Measurements from ENCODE around the gene SYT2. TPM values are rescaled to one million over a fixed set of nuclear protein-coding genes. Genes with fewer than 3 reads are reported as not detected.

The SYT2 gene
- total RNA-seq, 1 donor from 2014 or later = 0.07 TPM

DNA sequence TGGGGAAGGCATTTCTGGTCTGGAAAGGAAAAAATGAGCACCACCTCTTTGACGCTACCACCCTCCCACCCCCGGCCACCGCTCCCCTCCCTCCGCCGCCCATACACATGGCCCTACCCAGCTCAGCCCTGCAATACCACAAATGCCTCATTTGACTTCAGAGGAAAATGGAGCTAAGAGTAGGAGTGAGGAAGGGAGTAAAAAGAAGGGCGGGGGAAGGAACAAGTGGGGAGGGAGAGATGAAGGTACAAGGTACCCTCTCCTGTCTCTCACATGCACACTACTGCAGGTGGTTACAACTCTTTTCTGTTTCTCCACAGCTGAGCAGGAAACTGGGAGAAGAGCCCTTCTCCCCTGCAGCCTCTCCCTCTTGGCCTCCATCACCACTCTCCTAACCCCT is 7.1 kb downstream of the SYT2 start:
- Mint-ChIP-seq H3K4me1 (ENCODE audit: low read depth) (no peaks in the 10 kb centered on the region), H3K27me3 (ENCODE audit: low read depth) (peaks cover 74% of the 10 kb centered on the region), H3K27ac (ENCODE audit: unreplicated experiment) (no peak overlapping the region), H3K4me3 (ENCODE audit: unreplicated experiment) (no peak overlapping the region), H3K9me3 (ENCODE audit: low read depth) (no peaks in the 10 kb centered on the region), H3K36me3 (ENCODE audit: low read depth) (no peaks in the 10 kb centered on the region)
- no peak for DNase-seq (ENCODE audit: low spot score)
- no peak for TF ChIP-seq CTCF (IDR thresholded peaks at IDR 0.05)

- Mint-ChIP-seq H3K9me3 (ENCODE audit: low read depth) (no peaks in the 10 kb centered on the region), H3K27me3 (ENCODE audit: low read depth) (peaks cover 73% of the 10 kb centered on the region), H3K27ac (ENCODE audit: unreplicated experiment) (no peak overlapping the region)
These were observed 8.2 kb downstream of the SYT2 start for GRCh38 chr1:202702088-202702487.

DNA sequence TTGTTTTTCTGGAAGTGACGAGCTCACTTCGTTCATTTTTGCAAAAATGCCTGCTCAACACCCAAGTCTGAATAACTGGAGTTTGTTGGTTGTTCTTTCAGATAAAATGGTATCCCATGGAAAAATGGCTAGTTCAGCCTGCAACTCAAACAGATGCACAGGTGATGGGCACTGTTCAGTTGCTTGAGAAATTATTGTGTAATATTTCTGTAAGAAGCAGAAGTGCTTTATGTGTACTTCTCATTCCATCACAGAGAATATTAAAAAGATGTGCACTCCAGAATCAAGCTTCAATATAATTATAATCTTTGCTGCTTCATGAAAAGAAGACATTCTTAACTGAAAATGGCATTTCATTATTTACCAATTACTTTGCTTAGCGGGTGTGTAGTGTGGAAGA is 9.1 kb downstream of the SYT2 start:
- no peak overlapping the region for H3K4me3 Mint-ChIP-seq (ENCODE audit: unreplicated experiment)
- no peaks in the 10 kb centered on the region for H3K9me3 Mint-ChIP-seq (ENCODE audit: low read depth)
- no peak overlapping the region for H3K27ac Mint-ChIP-seq (ENCODE audit: unreplicated experiment)
- no peaks in the 10 kb centered on the region for H3K4me1 Mint-ChIP-seq (ENCODE audit: low read depth)
- H3K27me3 Mint-ChIP-seq (ENCODE audit: low read depth) = peaks cover 76% of the 10 kb centered on the region
- no peaks in the 10 kb centered on the region for H3K36me3 Mint-ChIP-seq (ENCODE audit: low read depth)
- no peak for DNase-seq (ENCODE audit: low spot score)
- no peak for TF ChIP-seq CTCF (IDR thresholded peaks at IDR 0.05)

More at GRCh38 chr1:202702088-202702487, 8.2 kb downstream of the SYT2 start:
- no peaks in the 10 kb centered on the region for H3K36me3 Mint-ChIP-seq (ENCODE audit: low read depth)
- H3K4me3 Mint-ChIP-seq (ENCODE audit: unreplicated experiment) = no peak overlapping the region
- no peak for TF ChIP-seq CTCF (IDR thresholded peaks at IDR 0.05)
- H3K4me1 Mint-ChIP-seq (ENCODE audit: low read depth) = no peaks in the 10 kb centered on the region
- DNase-seq (ENCODE audit: low spot score) = no peak

DNA sequence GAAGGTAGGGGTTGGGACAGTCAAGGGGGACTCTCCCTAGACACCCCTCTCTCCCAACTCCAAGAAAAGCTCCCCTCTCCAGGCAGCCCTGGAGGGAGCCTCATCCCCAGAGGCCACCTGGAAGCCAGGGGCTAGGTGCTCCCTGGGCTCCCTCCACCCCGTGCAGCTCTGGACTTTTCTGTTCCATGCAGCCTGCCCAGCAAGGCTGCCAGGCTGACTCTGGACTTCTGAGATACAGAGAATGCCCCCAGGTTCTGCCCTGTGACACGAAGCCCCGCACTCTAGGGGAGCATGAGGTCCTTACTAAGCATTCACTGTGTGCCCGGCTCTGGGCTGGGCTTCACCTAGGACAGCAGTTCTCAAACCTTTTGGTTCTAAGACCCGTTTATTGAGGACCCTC is 10.2 kb downstream of the SYT2 start:
- no peak overlapping the region for H3K4me3 Mint-ChIP-seq (ENCODE audit: unreplicated experiment)
- H3K27ac Mint-ChIP-seq (ENCODE audit: unreplicated experiment) = no peak overlapping the region
- H3K36me3 Mint-ChIP-seq (ENCODE audit: low read depth) = no peaks in the 10 kb centered on the region
- H3K9me3 Mint-ChIP-seq (ENCODE audit: low read depth) = no peaks in the 10 kb centered on the region
- DNase-seq (ENCODE audit: low spot score) = no peak
- H3K4me1 Mint-ChIP-seq (ENCODE audit: low read depth) = no peaks in the 10 kb centered on the region
- H3K27me3 Mint-ChIP-seq (ENCODE audit: low read depth) = peaks cover 76% of the 10 kb centered on the region
- no peak for TF ChIP-seq CTCF (IDR thresholded peaks at IDR 0.05)

DNA sequence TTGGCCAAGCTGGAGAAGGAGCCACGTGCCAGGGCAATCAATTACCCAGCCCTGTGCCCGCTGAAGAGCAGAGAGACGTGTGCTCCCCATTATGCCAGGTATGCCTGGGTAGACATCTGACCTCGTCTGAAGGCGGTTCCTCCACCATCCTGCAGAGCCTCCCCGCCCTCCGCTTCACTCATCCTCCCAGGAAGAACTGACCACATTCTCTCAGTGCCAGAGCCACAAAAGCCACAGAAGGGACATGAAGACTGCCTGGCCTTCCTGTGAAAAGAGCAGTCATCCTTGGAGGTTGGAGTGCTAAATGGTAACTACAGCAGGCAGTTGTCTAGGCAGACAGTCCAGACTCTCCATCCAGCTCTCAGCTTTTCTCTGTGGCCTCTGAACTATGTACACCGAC is 12.0 kb downstream of the SYT2 start:
- H3K27ac Mint-ChIP-seq (ENCODE audit: unreplicated experiment) = no peak overlapping the region
- H3K4me1 Mint-ChIP-seq (ENCODE audit: low read depth) = no peaks in the 10 kb centered on the region
- no peaks in the 10 kb centered on the region for H3K9me3 Mint-ChIP-seq (ENCODE audit: low read depth)
- H3K27me3 Mint-ChIP-seq (ENCODE audit: low read depth) = peaks cover 69% of the 10 kb centered on the region
- H3K4me3 Mint-ChIP-seq (ENCODE audit: unreplicated experiment) = no peak overlapping the region
- H3K36me3 Mint-ChIP-seq (ENCODE audit: low read depth) = no peaks in the 10 kb centered on the region
- TF ChIP-seq CTCF (IDR thresholded peaks at IDR 0.05) = no peak
- no peak for DNase-seq (ENCODE audit: low spot score)

All from chondrocyte (in vitro differentiated cells).